K562 (cell line): ENCODE results near the gene RNASE8. TPM values are rescaled to one million over a fixed set of nuclear protein-coding genes. Genes with fewer than 3 reads are reported as not detected.

Experiments used
- CBX8 ChIP-seq: fragments of 200-600 bp; sonication (generic); IDR thresholded peaks from 2 replicates; pipeline ENCODE4 v1.6.1; 2012; ENCODE audit warnings: borderline replicate concordance, mixed run types, low read depth, mild to moderate bottlenecking, moderate library complexity, mixed read lengths, low read length, control low read depth, inconsistent platforms; ENCODE audit not compliant: poor library complexity, severe bottlenecking; ENCODE audit errors: extremely low read depth
- CHD2 ChIP-seq: IDR thresholded peaks from 2 replicates; pipeline ENCODE4 v1.6.1; 2011; ENCODE audit warnings: low read depth, low read length
- DMBX1 ChIP-seq: fragments of 250-450 bp; sonication (Bioruptor Pico); IDR thresholded peaks from 2 replicates; pipeline ENCODE4 v1.8.0; 2022; ENCODE audit warnings: inconsistent platforms, mild to moderate bottlenecking, moderate library complexity, borderline replicate concordance
- DPF2 ChIP-seq: fragments of 450-650 bp; IDR thresholded peaks from 2 replicates; pipeline ENCODE4 v1.6.1; 2016
- FIP1L1 ChIP-seq: fragments of 200-400 bp; formaldehyde crosslinking; IDR thresholded peaks from 2 replicates; pipeline ENCODE4 v1.6.1; 2018; ENCODE audit warnings: mild to moderate bottlenecking, low read depth, low read length; ENCODE audit not compliant: poor library complexity, severe bottlenecking
- NCOA2 ChIP-seq, 2 experiments: fragments of 450-650 bp; IDR thresholded peaks; 2 replicates each; pipeline ENCODE4 v1.6.1; 2018; ENCODE audit warnings: mild to moderate bottlenecking in 2 of 2, moderate library complexity in 1 of 2; ENCODE audit not compliant: partially characterized antibody in 2 of 2
- PHF20 ChIP-seq: fragments of 450-650 bp; IDR thresholded peaks from 2 replicates; pipeline ENCODE4 v1.6.1; 2018; ENCODE audit not compliant: partially characterized antibody
- PHF8 ChIP-seq: fragments of 200-600 bp; sonication (generic); IDR thresholded peaks from 2 replicates; pipeline ENCODE4 v1.6.1; 2012; ENCODE audit warnings: mixed run types, mild to moderate bottlenecking, inconsistent platforms, low read length, moderate library complexity, borderline replicate concordance
- SIN3A ChIP-seq, 2 experiments: fragments of 150-350 bp in 1 of 2; IDR thresholded peaks; 2 replicates each; pipeline ENCODE4 v1.6.1; 2011 to 2016; ENCODE audit warnings: borderline replicate concordance in 2 of 2, low read depth in 2 of 2, low read length in 2 of 2, mild to moderate bottlenecking in 2 of 2, moderate library complexity in 2 of 2; ENCODE audit not compliant: control insufficient read depth in 1 of 2
- STAG1 ChIP-seq: sonication (generic); formaldehyde crosslinking; IDR thresholded peaks from 2 replicates; pipeline ENCODE4 v1.5.0; 2020; ENCODE audit warnings: missing genetic modification reagents, borderline replicate concordance
- ZC3H8 ChIP-seq: fragments of 450-650 bp; IDR thresholded peaks from 2 replicates; pipeline ENCODE4 v1.6.1; 2017
- polyA plus RNA-seq, 8 experiments: library from polyadenylated mRNA; depleted of rRNA in 4 of 8; stranded (reverse) in 5 of 8; unstranded in 3 of 8; fragments of >200 nt; fragmentation: Nextera tagmentation in 2 of 8; fragmentation: Illumina TruSeq in 1 of 8; extraction: Ambion mirVana in 2 of 8; extraction: Trizol in 1 of 8; gene quantifications; 2 replicates each; pipeline versions ENCODE4 v1.2.1 to v1.2.3, GENCODE V29; 2011 to 2014; ENCODE audit warnings: inconsistent platforms in 1 of 8, missing spikeins in 1 of 8
- total RNA-seq, 7 experiments: library from RNA; depleted of rRNA in 6 of 7; stranded (reverse); fragments of >200 nt in 6 of 7; fragmentation: Illumina TruSeq in 2 of 7; extraction: Trizol in 2 of 7; gene quantifications; 2 replicates each; pipeline versions ENCODE4 v1.2.1 to v1.2.3, GENCODE V29; 2011 to 2021; ENCODE audit warnings: low replicate concordance in 1 of 7
- TF ChIP-seq, protein P1 (sequence below), 2 experiments: fragments of 450-650 bp; IDR thresholded peaks; 2 replicates each; pipeline ENCODE4 v1.6.1; 2016; ENCODE audit warnings: mild to moderate bottlenecking in 2 of 2, borderline replicate concordance in 1 of 2, low read depth in 1 of 2, moderate library complexity in 1 of 2
- TF ChIP-seq, protein P2 (sequence below), 3 experiments: fragments of 200-800 bp in 1 of 3; fragments of 250-450 bp in 1 of 3; fragments of 450-650 bp in 1 of 3; sonication (Bioruptor Pico) in 1 of 3; sonication (Bioruptor generic) in 1 of 3; formaldehyde crosslinking in 1 of 3; IDR thresholded peaks; 2 replicates each; pipeline versions ENCODE4 v1.6.1 to v1.8.0; 2016 to 2022; ENCODE audit warnings: mild to moderate bottlenecking in 2 of 3, missing genetic modification characterization in 2 of 3, missing compliant biosample characterization in 1 of 3, moderate library complexity in 1 of 3

The RNASE8 gene
- total and polyA plus RNA-seq, 9 of the 15 experiments (the other 6 are each of a cell fraction or from before 2014, with no cell fraction given): not detected

DNA sequence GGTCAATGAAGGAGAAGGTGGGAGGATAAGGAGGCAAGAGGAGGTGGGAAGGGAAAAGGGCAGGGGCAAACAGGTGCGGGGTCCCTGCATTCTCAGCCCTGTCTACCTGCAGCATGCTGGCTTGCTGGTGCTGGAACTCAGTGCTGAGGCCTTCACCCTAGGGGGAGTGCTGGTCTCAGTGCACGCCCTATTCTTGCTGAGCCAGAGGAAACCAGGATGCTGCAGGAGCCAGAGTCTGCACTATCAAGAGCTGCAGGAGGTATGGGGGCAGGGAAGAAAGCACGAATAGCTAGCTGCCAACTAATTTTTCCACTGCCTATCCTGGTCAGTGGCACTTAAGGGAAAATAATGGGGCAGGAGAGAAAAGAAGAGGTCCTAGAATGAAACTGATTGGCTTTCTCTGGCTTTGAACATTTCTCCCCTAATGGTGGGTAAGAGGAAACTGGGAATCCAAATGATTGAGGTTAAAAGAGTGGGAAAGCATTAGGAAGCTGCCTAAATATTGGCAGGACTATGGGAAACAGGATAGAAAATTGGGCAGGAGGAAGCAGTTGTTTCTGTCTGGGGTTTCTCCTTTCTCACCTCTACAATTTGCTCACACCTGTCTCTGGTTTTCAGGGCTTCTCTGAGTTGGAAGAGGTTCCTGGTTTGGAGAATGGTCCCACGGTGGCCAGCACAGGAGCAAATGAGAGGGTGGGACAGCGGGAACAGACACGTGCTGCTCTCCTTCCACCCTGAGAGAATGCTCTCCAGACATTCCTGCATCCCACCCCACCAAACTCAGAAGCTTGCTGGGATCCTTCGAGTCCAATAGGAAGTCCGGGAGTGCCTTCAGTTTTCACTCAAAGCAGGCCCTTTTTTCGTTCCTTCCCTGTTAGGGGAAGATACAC lies 45.1 kb downstream of the RNASE8 start (continued):
- TF ChIP-seq SIN3A (IDR thresholded peaks at IDR 0.05; ENCODE audit: borderline replicate concordance in 2 of 2, control insufficient read depth in 1 of 2, low read depth in 2 of 2, low read length in 2 of 2) (0 out of 4 replicates have a peak, but pooled peaks of 1 of the 2 experiments have one; percentile 36), PHF8 (no peak), CBX8 (no peak), NCOA2 (IDR thresholded peaks at IDR 0.05; ENCODE audit: partially characterized antibody in 2 of 2) (no peak), ZC3H8 (no peak), STAG1 (no peak), CHD2 (no peak), FIP1L1 (no peak), PHF20 (no peak), DPF2 (no peak), DMBX1 (CRISPR knock-in tag) (no peak)
- TF ChIP-seq, protein P1, sequence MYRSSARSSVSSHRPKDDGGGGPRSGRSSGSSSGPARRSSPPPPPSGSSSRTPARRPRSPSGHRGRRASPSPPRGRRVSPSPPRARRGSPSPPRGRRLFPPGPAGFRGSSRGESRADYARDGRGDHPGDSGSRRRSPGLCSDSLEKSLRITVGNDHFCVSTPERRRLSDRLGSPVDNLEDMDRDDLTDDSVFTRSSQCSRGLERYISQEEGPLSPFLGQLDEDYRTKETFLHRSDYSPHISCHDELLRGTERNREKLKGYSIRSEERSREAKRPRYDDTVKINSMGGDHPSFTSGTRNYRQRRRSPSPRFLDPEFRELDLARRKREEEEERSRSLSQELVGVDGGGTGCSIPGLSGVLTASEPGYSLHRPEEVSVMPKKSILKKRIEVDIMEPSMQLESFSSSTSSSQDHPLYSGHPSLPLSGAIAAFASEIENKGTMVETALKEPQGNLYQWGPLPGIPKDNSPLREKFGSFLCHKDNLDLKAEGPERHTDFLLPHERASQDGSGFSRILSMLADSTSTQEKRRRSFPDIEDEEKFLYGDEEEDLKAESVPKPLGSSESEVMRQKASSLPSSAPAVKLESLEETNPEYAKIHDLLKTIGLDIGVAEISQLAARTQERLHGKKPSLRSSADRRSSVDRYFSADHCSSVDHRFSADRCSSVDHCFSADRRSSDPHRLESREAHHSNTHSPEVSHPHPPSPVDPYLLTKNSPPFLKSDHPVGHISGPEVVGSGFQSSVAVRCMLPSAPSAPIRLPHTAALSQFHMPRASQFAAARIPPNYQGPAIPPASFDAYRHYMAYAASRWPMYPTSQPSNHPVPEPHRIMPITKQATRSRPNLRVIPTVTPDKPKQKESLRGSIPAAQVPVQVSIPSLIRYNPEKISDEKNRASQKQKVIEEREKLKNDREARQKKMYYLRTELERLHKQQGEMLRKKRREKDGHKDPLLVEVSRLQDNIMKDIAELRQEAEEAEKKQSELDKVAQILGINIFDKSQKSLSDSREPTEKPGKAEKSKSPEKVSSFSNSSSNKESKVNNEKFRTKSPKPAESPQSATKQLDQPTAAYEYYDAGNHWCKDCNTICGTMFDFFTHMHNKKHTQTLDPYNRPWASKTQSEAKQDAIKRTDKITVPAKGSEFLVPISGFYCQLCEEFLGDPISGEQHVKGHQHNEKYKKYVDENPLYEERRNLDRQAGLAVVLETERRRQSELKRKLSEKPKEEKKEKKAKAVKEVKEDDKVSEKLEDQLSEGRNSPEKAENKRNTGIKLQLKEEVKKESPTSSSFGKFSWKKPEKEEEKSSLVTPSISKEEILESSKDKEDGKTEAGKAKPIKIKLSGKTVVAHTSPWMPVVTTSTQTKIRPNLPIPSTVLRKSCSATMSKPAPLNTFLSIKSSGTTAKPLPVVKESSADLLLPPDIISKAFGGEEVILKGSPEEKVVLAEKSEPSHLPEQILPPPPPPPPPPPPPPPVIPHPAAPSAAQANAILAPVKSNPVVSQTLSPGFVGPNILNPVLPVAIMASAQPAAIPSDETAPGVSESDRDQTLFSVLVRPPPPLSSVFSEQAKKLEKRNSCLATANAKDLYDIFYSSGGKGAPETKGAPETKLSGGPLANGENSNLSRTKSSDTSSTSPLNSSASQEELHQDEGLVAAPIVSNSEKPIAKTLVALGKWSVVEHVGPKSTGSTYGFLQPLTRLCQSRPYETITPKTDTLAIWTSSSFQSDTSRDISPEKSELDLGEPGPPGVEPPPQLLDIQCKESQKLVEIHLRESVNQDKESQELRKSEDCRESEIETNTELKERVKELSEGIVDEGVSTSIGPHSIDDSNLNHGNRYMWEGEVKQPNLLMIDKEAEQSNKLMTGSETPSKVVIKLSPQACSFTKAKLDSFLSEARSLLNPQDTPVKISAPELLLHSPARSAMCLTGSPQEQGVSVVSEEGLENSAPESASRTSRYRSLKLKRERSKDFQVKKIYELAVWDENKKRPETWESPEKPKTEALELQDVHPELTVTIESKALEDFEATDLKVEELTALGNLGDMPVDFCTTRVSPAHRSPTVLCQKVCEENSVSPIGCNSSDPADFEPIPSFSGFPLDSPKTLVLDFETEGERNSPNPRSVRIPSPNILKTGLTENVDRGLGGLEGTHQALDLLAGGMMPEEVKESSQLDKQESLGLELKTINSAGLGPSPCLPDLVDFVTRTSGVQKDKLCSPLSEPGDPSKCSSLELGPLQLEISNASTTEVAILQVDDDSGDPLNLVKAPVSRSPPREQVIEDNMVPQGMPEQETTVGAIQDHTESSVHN (IDR thresholded peaks at IDR 0.05; ENCODE audit: borderline replicate concordance in 1 of 2, low read depth in 1 of 2): no peak
- TF ChIP-seq, protein P2, sequence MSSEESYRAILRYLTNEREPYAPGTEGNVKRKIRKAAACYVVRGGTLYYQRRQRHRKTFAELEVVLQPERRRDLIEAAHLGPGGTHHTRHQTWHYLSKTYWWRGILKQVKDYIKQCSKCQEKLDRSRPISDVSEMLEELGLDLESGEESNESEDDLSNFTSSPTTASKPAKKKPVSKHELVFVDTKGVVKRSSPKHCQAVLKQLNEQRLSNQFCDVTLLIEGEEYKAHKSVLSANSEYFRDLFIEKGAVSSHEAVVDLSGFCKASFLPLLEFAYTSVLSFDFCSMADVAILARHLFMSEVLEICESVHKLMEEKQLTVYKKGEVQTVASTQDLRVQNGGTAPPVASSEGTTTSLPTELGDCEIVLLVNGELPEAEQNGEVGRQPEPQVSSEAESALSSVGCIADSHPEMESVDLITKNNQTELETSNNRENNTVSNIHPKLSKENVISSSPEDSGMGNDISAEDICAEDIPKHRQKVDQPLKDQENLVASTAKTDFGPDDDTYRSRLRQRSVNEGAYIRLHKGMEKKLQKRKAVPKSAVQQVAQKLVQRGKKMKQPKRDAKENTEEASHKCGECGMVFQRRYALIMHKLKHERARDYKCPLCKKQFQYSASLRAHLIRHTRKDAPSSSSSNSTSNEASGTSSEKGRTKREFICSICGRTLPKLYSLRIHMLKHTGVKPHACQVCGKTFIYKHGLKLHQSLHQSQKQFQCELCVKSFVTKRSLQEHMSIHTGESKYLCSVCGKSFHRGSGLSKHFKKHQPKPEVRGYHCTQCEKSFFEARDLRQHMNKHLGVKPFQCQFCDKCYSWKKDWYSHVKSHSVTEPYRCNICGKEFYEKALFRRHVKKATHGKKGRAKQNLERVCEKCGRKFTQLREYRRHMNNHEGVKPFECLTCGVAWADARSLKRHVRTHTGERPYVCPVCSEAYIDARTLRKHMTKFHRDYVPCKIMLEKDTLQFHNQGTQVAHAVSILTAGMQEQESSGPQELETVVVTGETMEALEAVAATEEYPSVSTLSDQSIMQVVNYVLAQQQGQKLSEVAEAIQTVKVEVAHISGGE (CRISPR knock-in tag; IDR thresholded peaks at IDR 0.05): no peak
